ENCODE data around the gene PCP2. TPM values are rescaled to one million over a fixed set of nuclear protein-coding genes. Genes with fewer than 3 reads are reported as not detected.

PCP2 gene
- polyA plus RNA-seq, 4 donors: 0.54 to 2.8 (median 1.5) TPM

DNA sequence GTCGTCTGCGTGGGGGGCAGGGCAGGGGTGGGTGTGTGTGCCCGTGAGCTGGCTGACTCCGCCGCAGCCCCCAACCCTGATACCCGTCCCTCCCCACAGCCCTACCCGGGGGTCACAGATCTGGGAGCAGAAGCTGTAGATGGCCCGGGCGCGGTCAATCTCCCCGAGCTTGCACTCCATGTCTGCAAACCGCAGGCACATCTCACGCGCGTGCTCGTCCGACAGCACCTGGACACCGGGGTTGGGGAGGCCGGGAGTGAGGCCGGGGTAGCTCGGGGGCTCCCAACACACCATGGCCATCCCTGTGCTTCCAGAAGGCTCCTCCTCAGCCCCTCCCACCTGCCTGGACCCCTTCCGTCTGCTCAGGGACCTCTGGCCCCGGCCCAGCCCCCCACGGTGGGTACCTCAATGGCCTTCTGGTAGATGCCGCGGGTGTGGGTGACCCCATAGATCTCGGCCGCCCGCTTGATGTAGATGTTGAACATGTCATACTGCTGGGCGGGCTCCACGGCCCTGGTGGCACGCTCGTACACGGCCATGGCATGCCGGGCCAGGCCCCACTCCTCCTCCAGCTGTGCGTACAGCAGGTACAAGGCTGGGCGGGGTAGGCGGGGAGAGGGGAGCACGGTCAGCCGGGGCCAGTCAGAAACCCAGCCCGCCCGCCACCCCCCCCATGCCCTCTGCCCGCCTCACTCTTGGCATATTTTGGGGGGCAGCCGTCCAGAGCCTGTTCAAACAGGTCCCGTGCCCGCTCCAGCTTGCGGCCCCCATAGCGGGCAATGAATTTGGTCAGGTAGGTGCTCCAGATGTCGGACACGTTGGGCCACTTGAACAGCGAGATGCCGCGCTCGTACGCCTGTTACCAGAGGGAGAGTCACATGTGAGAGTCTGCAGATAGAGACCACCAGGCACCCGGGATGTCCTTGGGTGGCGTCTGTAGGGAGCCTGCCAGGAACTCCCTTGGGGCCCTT, 12.8 kb downstream of the PCP2 start:
- DNase-seq (ENCODE audit: low read depth in 4 of 4, low spot score in 2 of 4): no peak

GRCh38 chr19:7619671-7620441, 13.7 kb downstream of the PCP2 start:
- no peak for DNase-seq (ENCODE audit: low read depth in 4 of 4, low spot score in 2 of 4)

GRCh38 chr19:7618771-7619510, 14.6 kb downstream of the PCP2 start:
- no peak for DNase-seq (ENCODE audit: low read depth in 4 of 4, low spot score in 2 of 4)

DNA sequence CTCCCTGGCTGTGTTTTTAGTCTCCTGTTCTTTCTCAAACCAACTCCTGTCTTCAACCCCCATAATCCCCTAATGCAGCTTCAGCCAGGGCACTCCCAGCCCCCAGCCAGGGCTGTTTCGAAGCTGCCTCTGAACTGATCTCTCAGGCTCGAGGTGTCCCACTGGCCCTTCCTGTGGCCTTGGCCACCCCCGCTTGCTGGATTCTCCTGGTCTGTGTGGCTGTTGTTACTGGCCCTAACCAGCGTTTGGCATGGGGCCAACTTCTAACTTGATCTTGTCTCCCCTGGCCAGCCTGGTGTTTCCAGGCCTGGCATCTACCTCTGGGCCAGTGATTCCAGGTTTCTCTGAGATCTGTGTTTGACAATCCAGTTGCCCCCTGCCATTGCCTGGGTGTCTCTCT, 15.2 kb downstream of the PCP2 start:
- no peak for DNase-seq (ENCODE audit: low read depth in 4 of 4, low spot score in 2 of 4)

DNA sequence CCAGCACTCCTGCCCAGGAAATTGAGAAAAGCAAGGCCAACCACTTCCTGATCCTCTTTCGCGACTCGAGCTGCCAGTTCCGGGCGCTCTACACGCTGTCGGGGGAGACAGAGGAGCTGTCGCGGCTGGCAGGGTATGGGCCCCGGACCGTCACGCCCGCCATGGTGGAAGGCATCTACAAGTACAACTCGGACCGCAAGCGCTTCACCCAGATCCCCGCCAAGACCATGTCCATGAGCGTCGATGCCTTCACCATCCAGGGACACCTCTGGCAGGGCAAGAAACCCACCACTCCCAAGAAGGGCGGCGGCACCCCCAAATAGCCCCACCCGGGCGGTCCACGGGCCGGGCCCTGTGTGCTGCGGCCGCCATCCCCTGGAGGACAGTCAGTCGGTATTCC, 15.8 kb downstream of the PCP2 start:
- DNase-seq (ENCODE audit: low read depth in 4 of 4, low spot score in 2 of 4): no peak

- no peak for DNase-seq (ENCODE audit: low read depth in 4 of 4, low spot score in 2 of 4)
These were observed 16.3 kb downstream of the PCP2 start for GRCh38 chr19:7617172-7617571.

DNA sequence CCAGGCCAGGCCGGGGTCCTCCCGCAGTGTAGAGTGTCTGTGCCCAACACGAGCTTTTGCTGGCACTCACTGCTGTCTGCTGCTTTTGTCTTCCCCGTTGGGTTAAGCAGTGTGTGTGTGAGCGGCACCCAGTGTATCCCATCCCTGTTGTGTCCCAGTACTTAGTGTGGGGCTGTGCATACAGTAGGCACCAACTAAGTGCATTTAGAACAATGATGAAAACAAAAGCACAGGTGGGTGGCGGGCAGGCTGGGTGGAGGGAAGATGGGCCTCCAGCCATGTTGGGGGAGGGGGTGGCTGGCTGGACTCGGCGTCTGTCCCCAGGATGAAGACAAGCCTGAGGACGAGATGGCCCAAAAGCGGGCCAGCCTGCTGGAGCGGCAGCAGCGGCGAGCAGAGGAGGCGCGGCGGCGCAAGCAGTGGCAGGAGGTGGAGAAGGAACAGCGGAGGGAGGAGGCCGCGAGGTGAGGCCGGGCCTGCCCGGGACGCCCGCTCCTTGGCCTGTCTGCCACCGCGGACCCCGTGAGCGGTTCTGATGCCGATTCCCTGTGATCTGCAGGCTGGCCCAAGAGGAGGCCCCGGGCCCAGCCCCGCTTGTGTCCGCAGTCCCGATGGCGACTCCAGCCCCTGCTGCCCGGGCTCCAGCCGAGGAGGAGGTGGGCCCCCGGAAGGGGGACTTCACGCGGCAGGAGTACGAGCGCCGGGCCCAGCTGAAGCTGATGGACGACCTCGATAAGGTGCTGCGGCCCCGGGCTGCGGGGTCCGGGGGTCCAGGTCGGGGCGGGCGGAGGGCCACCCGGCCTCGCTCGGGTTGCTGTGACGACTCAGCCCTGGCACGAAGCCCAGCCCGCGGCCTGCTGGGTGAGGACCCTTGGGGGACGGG, 18.4 kb downstream of the PCP2 start:
- DNase-seq (ENCODE audit: low read depth in 4 of 4, low spot score in 2 of 4): no peak

GRCh38 chr19:7612282-7613274, 20.9 kb downstream of the PCP2 start:
- no peak for DNase-seq (ENCODE audit: low read depth in 4 of 4, low spot score in 2 of 4)

DNA sequence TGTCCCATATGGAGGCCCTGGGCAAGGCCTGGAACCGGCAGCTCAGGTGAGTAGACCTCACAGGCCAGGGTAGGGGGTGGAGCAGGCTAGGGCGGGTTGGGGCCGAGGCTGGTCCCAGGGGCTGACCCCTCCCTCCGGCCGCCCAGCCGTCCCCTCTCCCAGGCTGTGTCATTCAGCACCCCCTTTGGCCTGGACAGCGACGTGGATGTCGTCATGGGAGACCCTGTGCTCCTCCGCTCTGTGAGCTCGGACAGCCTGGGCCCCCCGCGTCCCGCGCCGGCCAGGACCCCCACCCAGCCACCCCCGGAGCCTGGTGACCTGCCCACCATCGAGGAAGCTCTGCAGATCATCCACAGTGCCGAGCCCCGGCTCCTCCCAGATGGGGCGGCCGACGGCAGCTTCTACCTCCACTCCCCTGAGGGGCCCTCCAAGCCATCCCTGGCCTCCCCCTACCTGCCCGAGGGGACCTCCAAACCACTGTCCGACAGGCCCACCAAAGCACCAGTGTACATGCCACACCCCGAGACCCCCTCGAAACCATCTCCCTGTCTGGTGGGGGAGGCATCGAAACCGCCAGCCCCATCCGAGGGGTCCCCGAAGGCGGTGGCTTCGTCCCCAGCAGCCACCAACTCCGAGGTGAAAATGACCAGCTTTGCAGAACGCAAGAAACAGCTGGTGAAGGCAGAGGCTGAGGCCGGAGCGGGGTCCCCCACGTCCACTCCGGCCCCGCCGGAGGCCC, 21.8 kb downstream of the PCP2 start:
- no peak for DNase-seq (ENCODE audit: low read depth in 4 of 4, low spot score in 2 of 4)

DNA sequence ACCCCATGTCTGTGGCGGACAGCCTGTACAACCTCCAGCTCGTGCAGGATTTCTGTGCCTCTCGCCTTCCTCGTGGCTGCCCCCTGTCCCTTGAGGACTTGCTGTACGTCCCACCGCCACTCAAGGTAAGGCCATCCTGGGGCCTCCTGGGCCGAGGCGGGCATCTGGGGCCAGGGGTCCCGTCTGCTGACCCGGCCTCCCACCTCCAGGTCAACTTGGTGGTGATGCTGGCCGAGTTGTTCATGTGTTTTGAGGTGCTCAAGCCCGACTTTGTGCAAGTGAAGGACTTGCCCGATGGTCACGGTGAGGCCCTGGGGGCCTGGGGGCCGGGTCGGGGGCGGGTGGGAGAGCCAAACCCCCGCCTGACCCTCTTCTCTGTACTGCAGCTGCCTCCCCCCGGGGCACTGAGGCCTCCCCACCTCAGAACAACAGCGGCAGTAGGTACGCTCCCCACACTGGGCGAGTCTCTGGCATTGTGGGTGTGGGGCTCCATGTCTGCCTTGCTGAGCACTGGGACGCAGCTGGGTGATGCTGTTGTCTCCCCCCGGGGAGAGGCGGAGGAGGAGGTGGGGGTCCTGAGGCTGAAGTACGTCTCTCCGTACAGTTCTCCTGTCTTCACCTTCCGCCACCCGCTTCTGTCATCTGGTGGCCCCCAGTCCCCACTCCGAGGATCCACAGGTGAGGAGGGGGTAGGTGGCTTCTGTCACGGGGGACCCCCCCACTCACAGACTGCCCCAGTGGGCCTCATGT, 22.9 kb downstream of the PCP2 start:
- DNase-seq (ENCODE audit: low read depth in 4 of 4, low spot score in 2 of 4): no peak

DNA sequence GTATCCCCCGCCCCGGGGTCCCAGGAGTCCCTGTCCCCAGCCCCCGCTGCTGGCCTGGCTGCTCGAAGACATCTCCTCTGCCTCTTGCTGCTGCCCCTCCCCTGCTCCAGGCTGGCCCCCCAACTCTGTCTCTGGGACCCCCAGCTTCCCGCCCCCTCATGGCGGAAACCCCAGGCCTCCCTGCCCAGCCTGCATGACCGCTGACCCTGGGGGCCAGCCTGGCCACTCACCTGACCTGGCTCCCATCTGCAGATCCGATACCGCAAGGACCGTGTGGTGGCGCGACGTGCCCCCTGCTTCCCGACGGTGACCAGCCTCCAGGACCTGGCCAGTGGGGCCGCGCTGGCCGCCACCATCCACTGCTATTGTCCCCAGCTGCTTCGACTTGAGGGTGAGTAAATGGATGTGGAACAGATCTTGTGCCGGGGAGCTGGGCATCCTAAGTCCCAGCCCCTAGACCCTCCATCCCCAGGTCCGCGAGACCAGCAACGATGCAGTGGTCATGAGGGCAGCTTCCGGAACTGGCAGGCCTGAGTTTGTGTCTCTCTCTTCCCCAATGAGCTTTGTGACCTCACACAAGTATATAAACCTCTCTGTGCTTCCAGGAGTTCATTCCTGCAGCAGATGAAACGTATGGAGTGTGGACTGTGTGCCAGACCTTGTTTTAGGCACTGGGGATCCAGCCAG, 25.5 kb downstream of the PCP2 start:
- no peak for DNase-seq (ENCODE audit: low read depth in 4 of 4, low spot score in 2 of 4)

- DNase-seq (ENCODE audit: low read depth in 4 of 4, low spot score in 2 of 4): no peak
These were observed 26.2 kb downstream of the PCP2 start for GRCh38 chr19:7607212-7607873.

- no peak for DNase-seq (ENCODE audit: low read depth in 4 of 4, low spot score in 2 of 4)
These were observed 27.2 kb downstream of the PCP2 start for GRCh38 chr19:7606289-7606688.

DNA sequence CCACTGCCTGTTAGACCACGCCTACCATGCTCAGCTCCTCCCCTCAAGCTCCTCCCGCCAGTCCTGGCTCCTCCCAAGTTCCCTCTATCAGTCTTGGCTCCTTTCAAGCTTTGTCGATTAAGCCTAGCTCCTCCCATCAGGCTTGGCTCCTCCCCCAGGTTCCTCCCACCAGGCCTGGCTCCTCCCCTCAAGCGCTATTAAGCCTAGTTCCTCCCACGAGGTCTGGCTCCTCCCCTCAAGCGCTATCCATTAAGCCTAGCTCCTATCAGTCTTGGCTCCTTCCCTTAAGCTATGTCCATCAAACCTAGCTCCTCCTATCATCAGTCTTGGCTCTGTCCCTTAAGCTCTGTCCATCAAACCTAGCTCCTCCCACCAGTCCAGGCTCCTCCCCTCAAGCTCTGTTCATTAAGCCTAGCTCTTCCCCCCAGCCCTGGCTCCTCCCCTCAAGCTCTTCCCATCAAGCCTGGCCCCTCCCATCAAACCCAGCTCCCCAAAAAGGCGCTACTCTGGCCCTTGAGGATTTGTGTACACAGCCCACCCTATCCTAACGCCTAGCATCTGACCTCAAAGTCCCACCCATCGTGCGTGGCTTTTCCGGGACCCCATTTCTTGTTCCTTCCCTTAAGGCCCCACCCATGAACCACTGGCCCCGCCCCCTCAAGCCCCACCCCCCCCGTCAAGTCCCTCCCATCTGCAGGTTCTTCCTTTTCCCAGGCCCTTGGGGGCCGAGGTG, 27.9 kb downstream of the PCP2 start:
- no peak for DNase-seq (ENCODE audit: low read depth in 4 of 4, low spot score in 2 of 4)

- no peak for DNase-seq (ENCODE audit: low read depth in 4 of 4, low spot score in 2 of 4)
These were observed 29.6 kb downstream of the PCP2 start for GRCh38 chr19:7603919-7604318.

All from left renal cortex interstitium (tissue), 4 donors.